Adrenal gland (tissue), 12 donors: ENCODE data around the gene PUS1. TPM values are rescaled to one million over a fixed set of nuclear protein-coding genes. Genes with fewer than 3 reads are reported as not detected.

Source experiments
- DNase-seq, 7 donors: peaks; one replicate each; pipeline ENCODE4 v3.0.0-alpha.2; 2019 to 2020
- H3K27ac ChIP-seq, 5 donors: fragments of 200-600 bp; sonication (generic) in 4 of 5; 1 replicate in 3 of 5; 2 replicates in 2 of 5; pipeline versions ENCODE4 v1.5.1 to v1.8.0; 2016 to 2020; ENCODE audit warnings: mild to moderate bottlenecking in 1 of 5
- H3K27me3 ChIP-seq: fragments of 200-600 bp; 2 replicates; pipeline ENCODE4 v1.8.0; 2021
- H3K36me3 ChIP-seq, 2 donors: fragments of 200-600 bp; replicated peaks in 1 of 2; 1 replicate in 1 of 2; 2 replicates in 1 of 2; pipeline versions ENCODE4 v1.5.1 to v1.8.0; 2018 to 2022
- H3K4me1 ChIP-seq, 2 donors: fragments of 200-600 bp; replicated peaks in 1 of 2; 1 replicate in 1 of 2; 2 replicates in 1 of 2; pipeline versions ENCODE4 v1.5.1 to v1.8.0; 2018 to 2021
- H3K4me3 ChIP-seq, 4 donors: fragments of 200-600 bp; sonication (generic) in 3 of 4; one replicate each; pipeline ENCODE4 v1.5.1; 2016 to 2018
- H3K9me3 ChIP-seq, 3 donors: fragments of 200-600 bp; sonication (generic) in 1 of 3; replicated peaks in 1 of 3; 1 replicate in 2 of 3; 2 replicates in 1 of 3; pipeline versions ENCODE4 v1.5.1 to v1.8.0; 2016 to 2021
- CTCF ChIP-seq, 6 experiments: fragments of 450-650 bp in 4 of 6; fragments of 200-600 bp in 2 of 6; sonication (generic) in 1 of 6; IDR thresholded peaks; 1 replicate in 5 of 6; 2 replicates in 1 of 6; pipeline versions ENCODE4 v1.5.1 to v1.8.0; 2016 to 2021; ENCODE audit warnings: antibody characterized with exemption in 6 of 6, mild to moderate bottlenecking in 2 of 6, moderate library complexity in 1 of 6
- POLR2A ChIP-seq, 2 donors: fragments of 450-650 bp; IDR thresholded peaks; one replicate each; pipeline ENCODE4 v1.6.1; 2017; ENCODE audit warnings: antibody characterized with exemption in 2 of 2, mild to moderate bottlenecking in 2 of 2, moderate library complexity in 1 of 2
- WGBS, 4 donors: extraction: QIAGEN DNeasy Blood & Tissue Kit in 2 of 4; methylation state at CpG; one replicate each; pipeline versions ENCODE4 v1.1.5 to v1.1.7; 2013 to 2017; 5-methylcytosine and 5-hydroxymethylcytosine counted together
- intact Hi-C, 2 donors: fragments of 100-400 bp; cut with DNase I; formaldehyde crosslinking; loops; one replicate each; pipeline versions ENCODE4 v1.14.1 to v1.15.0; 2022 to 2023
- polyA plus RNA-seq, 3 donors: library from polyadenylated mRNA; stranded (reverse); fragments of 200-250 nt in 2 of 3; fragments of 350-450 nt in 1 of 3; fragmentation: Illumina TruSeq in 1 of 3; extraction: RNeasy Lipid Tissue Mini Kit (QIAGEN cat#74804) in 1 of 3; gene quantifications; one replicate each; pipeline ENCODE4 v1.2.3, GENCODE V29; 2013 to 2014
- total RNA-seq, 9 donors: library from RNA; depleted of rRNA in 4 of 9; stranded (reverse); fragments of >200 nt in 4 of 9; fragments of 120-200 nt in 1 of 9; fragmentation: NEBNext Ultra II Directional in 1 of 9; extraction: Animal tissue kit (Norgen Biotek cat#: 25700) in 1 of 9; gene quantifications; one replicate each; pipeline versions ENCODE4 v1.1.0 to v1.2.4, GENCODE V29; 2013 to 2023
- donor health status: healthy with polysubstance abuse.
- donor health status: Bipolar disorder and iron deficiency.
- donor health status: DM: yes; HTN: yes; CAD: no.
- donor health status: DM: no; HTN: no; CAD: no.
- donor health status: DM: no; HTN: no; CAD: no.
- donor health status: DM: yes; HTN: yes; CAD: no.

The PUS1 gene
- total and polyA plus RNA-seq, 12 donors, result 10.0 to 57.4 (median 24.5) TPM

GRCh38 chr12:131965073-131965472, 36.0 kb downstream of the PUS1 start:
- TF ChIP-seq POLR2A (IDR thresholded peaks at IDR 0.05) (no peak), CTCF (IDR thresholded peaks at IDR 0.05) (no peak)
- DNase-seq, result no peak
- 62 to 79% (median 78%) methylated on average over 2 of the region's 2 CpGs for WGBS, 4 donors
- peaks cover 0 to 11% of the 10 kb centered on the region in 2 donors for H3K36me3 ChIP-seq
- H3K27me3 ChIP-seq, result no peaks in the 10 kb centered on the region
- no peak overlapping the region for H3K27ac ChIP-seq
- no peak overlapping the region for H3K4me3 ChIP-seq
- intact Hi-C loops, result no loop called here
- H3K9me3 ChIP-seq, result no peaks in the 10 kb centered on the region
- peaks cover 3 to 24% of the 10 kb centered on the region in 2 donors for H3K4me1 ChIP-seq

- intact Hi-C loops, result no loop called here
- Histone ChIP-seq H3K27ac (no peak overlapping the region), H3K4me1 (no peaks in the 10 kb centered on the region), H3K9me3 (no peaks in the 10 kb centered on the region), H3K4me3 (no peak overlapping the region), H3K36me3 (no peaks in the 10 kb centered on the region), H3K27me3 (no peaks in the 10 kb centered on the region)
- 38 to 61% (median 57%) methylated on average over 1 of the region's 1 CpG for WGBS, 4 donors
- DNase-seq, result no peak
- no peak for TF ChIP-seq POLR2A (IDR thresholded peaks at IDR 0.05)
- no peak for TF ChIP-seq CTCF (IDR thresholded peaks at IDR 0.05)
Measured at GRCh38 chr12:131971226-131971625, 42.1 kb downstream of the PUS1 start.

- Histone ChIP-seq H3K9me3 (no peaks in the 10 kb centered on the region), H3K36me3 (no peaks in the 10 kb centered on the region), H3K4me1 (peaks cover 0 to 4% of the 10 kb centered on the region in 2 donors), H3K27me3 (no peaks in the 10 kb centered on the region), H3K27ac (no peak overlapping the region), H3K4me3 (no peak overlapping the region)
- intact Hi-C loops, result no loop called here
- TF ChIP-seq POLR2A (IDR thresholded peaks at IDR 0.05), result no peak
- no peak for TF ChIP-seq CTCF (IDR thresholded peaks at IDR 0.05)
- 90 to 98% (median 96%) methylated on average over 8 of the region's 8 CpGs for WGBS, 4 donors
- DNase-seq, result no peak
Measured at GRCh38 chr12:131975228-131975627, 46.2 kb downstream of the PUS1 start.

GRCh38 chr12:131979606-131980005, 50.5 kb downstream of the PUS1 start:
- Histone ChIP-seq H3K27ac (no peak overlapping the region), H3K4me1 (peaks cover 0 to 4% of the 10 kb centered on the region in 2 donors), H3K9me3 (no peaks in the 10 kb centered on the region), H3K4me3 (no peak overlapping the region), H3K27me3 (no peaks in the 10 kb centered on the region), H3K36me3 (peaks cover 0 to 30% of the 10 kb centered on the region in 2 donors)
- 83 to 91% (median 88%) methylated on average over 12 of the region's 12 CpGs for WGBS, 4 donors
- no peak for DNase-seq
- TF ChIP-seq POLR2A (IDR thresholded peaks at IDR 0.05), result no peak
- no peak for TF ChIP-seq CTCF (IDR thresholded peaks at IDR 0.05)
- intact Hi-C loops, result no loop called here
